Thoracic aorta (tissue), 2 donors: ENCODE measurements around the gene ZNF22. TPM values are rescaled to one million over a fixed set of nuclear protein-coding genes. Genes with fewer than 3 reads are reported as not detected.

Experiments used
- ATAC-seq: fragments of 150-250 bp; one replicate; pipeline ENCODE4 v1.8.0; 2017; ENCODE audit warnings: low read depth; ENCODE audit not compliant: insufficient number of reproducible peaks, low FRiP score
- DNase-seq: peaks from one replicate; pipeline ENCODE4 v3.0.0-alpha.2; 2020; ENCODE audit warnings: low spot score
- H3K27ac ChIP-seq, 2 donors: fragments of 200-600 bp; sonication (generic); 1 replicate in 1 of 2; 2 replicates in 1 of 2; pipeline ENCODE4 v1.5.1; 2016; ENCODE audit warnings: mild to moderate bottlenecking in 2 of 2, moderate library complexity in 2 of 2
- H3K27me3 ChIP-seq: fragments of 200-600 bp; sonication (generic); replicated peaks from 2 replicates; pipeline ENCODE4 v1.6.0; 2016; ENCODE audit warnings: mild to moderate bottlenecking; ENCODE audit not compliant: insufficient read depth
- H3K36me3 ChIP-seq: fragments of 200-600 bp; sonication (generic); one replicate; pipeline ENCODE4 v1.5.1; 2016
- H3K4me1 ChIP-seq, 2 donors: fragments of 200-600 bp; sonication (generic); 1 replicate in 1 of 2; 2 replicates in 1 of 2; pipeline versions ENCODE4 v1.5.1 to v1.6.0; 2016; ENCODE audit warnings: low read depth in 2 of 2, mild to moderate bottlenecking in 1 of 2; ENCODE audit not compliant: control insufficient read depth in 1 of 2
- H3K4me3 ChIP-seq: fragments of 200-600 bp; sonication (generic); 2 replicates; pipeline ENCODE4 v1.5.1; 2016; ENCODE audit warnings: mild to moderate bottlenecking
- H3K9me3 ChIP-seq: fragments of 200-600 bp; sonication (generic); 2 replicates; pipeline ENCODE4 v1.5.1; 2016
- CTCF ChIP-seq: fragments of 200-600 bp; sonication (generic); IDR thresholded peaks from one replicate; pipeline ENCODE4 v1.5.1; 2019; ENCODE audit warnings: antibody characterized with exemption
- total RNA-seq, 2 donors: library from RNA; depleted of rRNA; stranded (reverse); fragments of >200 nt; gene quantifications; one replicate each; pipeline versions ENCODE4 v1.1.0 to v1.2.3, GENCODE V29; 2016

The ZNF22 gene
- total RNA-seq, 2 donors from 2014 or later, result 16.6 to 20.7 TPM

- no peak for TF ChIP-seq CTCF
- Histone ChIP-seq H3K36me3 (no peaks in the 10 kb centered on the region), H3K4me3 (no peak overlapping the region), H3K27ac (peak overlapping the region; percentile 79 to 87), H3K4me1 (peaks cover 64 to 85% of the 10 kb centered on the region in 2 donors), H3K27me3 (no peaks in the 10 kb centered on the region), H3K9me3 (no peaks in the 10 kb centered on the region)
- no peak for ATAC-seq
- DNase-seq, result no peak
Observed at GRCh38 chr10:44985175-44985681, 15.5 kb upstream of the ZNF22 start.

- H3K36me3 ChIP-seq, result no peaks in the 10 kb centered on the region
- peak overlapping the region; percentile 21 for H3K4me3 ChIP-seq
- peaks cover 56 to 79% of the 10 kb centered on the region in 2 donors for H3K4me1 ChIP-seq
- no peak for TF ChIP-seq CTCF
- H3K9me3 ChIP-seq, result no peaks in the 10 kb centered on the region
- ATAC-seq, result no peak
- no peak for DNase-seq
- no peaks in the 10 kb centered on the region for H3K27me3 ChIP-seq
- peak overlapping the region; percentile 79 to 87 for H3K27ac ChIP-seq
Observed at GRCh38 chr10:44986179-44986578, 14.5 kb upstream of the ZNF22 start.

- no peak for DNase-seq
- Histone ChIP-seq H3K4me1 (peaks cover 51 to 79% of the 10 kb centered on the region in 2 donors), H3K36me3 (no peaks in the 10 kb centered on the region), H3K4me3 (peak overlapping the region; percentile 21), H3K27ac (peak overlapping the region; percentile 79 to 87), H3K9me3 (no peaks in the 10 kb centered on the region), H3K27me3 (no peaks in the 10 kb centered on the region)
- ATAC-seq, result no peak
- no peak for TF ChIP-seq CTCF
Observed at GRCh38 chr10:44986670-44987069, 14.1 kb upstream of the ZNF22 start.

- DNase-seq, result no peak
- no peaks in the 10 kb centered on the region for H3K36me3 ChIP-seq
Observed at GRCh38 chr10:44988957-44989585, 11.7 kb upstream of the ZNF22 start.

More at GRCh38 chr10:44988957-44989585, 11.7 kb upstream of the ZNF22 start:
- no peaks in the 10 kb centered on the region for H3K9me3 ChIP-seq
- TF ChIP-seq CTCF, result no peak
- H3K27me3 ChIP-seq, result no peaks in the 10 kb centered on the region
- peak overlapping the region; percentile 4 to 39 for H3K27ac ChIP-seq
- peaks cover 57 to 79% of the 10 kb centered on the region in 2 donors for H3K4me1 ChIP-seq
- ATAC-seq, result no peak
- no peak overlapping the region for H3K4me3 ChIP-seq
